HG03565 (cell line): ENCODE data around the gene C6orf89.

Experiments used
- ATAC-seq: cut with Tn5 transposase; IDR thresholded peaks from one replicate; pipeline ENCODE4 v1.9.1; 2021; ENCODE audit warnings: mild to moderate bottlenecking, moderate library complexity; ENCODE audit not compliant: unreplicated experiment

C6orf89 gene

GRCh38 chr6:36967301-36967700, 81.5 kb downstream of the C6orf89 start:
- no peak for ATAC-seq

- no peak for ATAC-seq
These were observed 82.0 kb downstream of the C6orf89 start for GRCh38 chr6:36967757-36968156.

GRCh38 chr6:36968266-36968977, 82.7 kb downstream of the C6orf89 start:
- no peak for ATAC-seq

GRCh38 chr6:36969240-36969691, 83.5 kb downstream of the C6orf89 start:
- ATAC-seq, result no peak

- ATAC-seq, result no peak
These were observed 84.5 kb downstream of the C6orf89 start for GRCh38 chr6:36969988-36970891.

GRCh38 chr6:36970892-36971842, 85.4 kb downstream of the C6orf89 start:
- ATAC-seq, result no peak

- ATAC-seq, result no peak
These were observed 86.3 kb downstream of the C6orf89 start for GRCh38 chr6:36971921-36972673.

- ATAC-seq, result no peak
These were observed 87.4 kb downstream of the C6orf89 start for GRCh38 chr6:36973190-36973589.

- no peak for ATAC-seq
These were observed 87.9 kb downstream of the C6orf89 start for GRCh38 chr6:36973647-36974046.

GRCh38 chr6:36975231-36976006, 89.7 kb downstream of the C6orf89 start:
- no peak for ATAC-seq

- no peak for ATAC-seq
These were observed 90.2 kb downstream of the C6orf89 start for GRCh38 chr6:36976007-36976264.

GRCh38 chr6:36976509-36976908, 90.8 kb downstream of the C6orf89 start:
- ATAC-seq, result no peak

- ATAC-seq, result no peak
These were observed 91.2 kb downstream of the C6orf89 start for GRCh38 chr6:36976931-36977330.

GRCh38 chr6:36977470-36977941, 91.8 kb downstream of the C6orf89 start:
- ATAC-seq, result no peak
